Hematopoietic multipotent progenitor cell treated with erythropoietin and hydrocortisone succinate and interleukin-3 and kit ligand, for 8 days (in vitro differentiated cells): Measurements from ENCODE around the gene HOMER1.
A peak's percentile ranks its signal among the peaks of the same experiment; 100 is the strongest.

ENCODE experiments used
- DNase-seq: peaks from one replicate; pipeline ENCODE4 v3.0.0-alpha.2; 2015

Gene HOMER1

GRCh38 chr5:79488058-79488457 is 25.9 kb downstream of the HOMER1 start:
- no peak for DNase-seq

- no peak for DNase-seq
Measured at GRCh38 chr5:79487251-79487650, 26.7 kb downstream of the HOMER1 start.

- DNase-seq: no peak
Measured at GRCh38 chr5:79486116-79486515, 27.8 kb downstream of the HOMER1 start.

GRCh38 chr5:79484731-79485130 is 29.2 kb downstream of the HOMER1 start:
- no peak for DNase-seq

- no peak for DNase-seq
Measured at GRCh38 chr5:79481574-79481973, 32.4 kb downstream of the HOMER1 start.

- no peak for DNase-seq
Measured at GRCh38 chr5:79480991-79481390, 32.9 kb downstream of the HOMER1 start.

- no peak for DNase-seq
Measured at GRCh38 chr5:79475152-79475466, 38.8 kb downstream of the HOMER1 start.

- DNase-seq: no peak
Measured at GRCh38 chr5:79474367-79475151, 39.4 kb downstream of the HOMER1 start.

- no peak for DNase-seq
Measured at GRCh38 chr5:79471556-79471955, 42.4 kb downstream of the HOMER1 start.

GRCh38 chr5:79464695-79465332 is 49.1 kb downstream of the HOMER1 start:
- DNase-seq: peak; percentile 27

GRCh38 chr5:79464278-79464677 is 49.7 kb downstream of the HOMER1 start:
- no peak for DNase-seq

- DNase-seq: no peak
Measured at GRCh38 chr5:79459626-79460025, 54.3 kb downstream of the HOMER1 start.

- no peak for DNase-seq
Measured at GRCh38 chr5:79456890-79457583, 56.9 kb downstream of the HOMER1 start.

- no peak for DNase-seq
Measured at GRCh38 chr5:79456400-79456799, 57.5 kb downstream of the HOMER1 start.

GRCh38 chr5:79454043-79454442 is 59.9 kb downstream of the HOMER1 start:
- no peak for DNase-seq

GRCh38 chr5:79448336-79448735 is 65.6 kb downstream of the HOMER1 start:
- no peak for DNase-seq

- DNase-seq: no peak
Measured at GRCh38 chr5:79436821-79437220, 77.1 kb downstream of the HOMER1 start.

GRCh38 chr5:79436224-79436623 is 77.7 kb downstream of the HOMER1 start:
- no peak for DNase-seq

- DNase-seq: no peak
Measured at GRCh38 chr5:79430196-79430595, 83.7 kb downstream of the HOMER1 start.

GRCh38 chr5:79423296-79423695 is 90.6 kb downstream of the HOMER1 start:
- DNase-seq: no peak

- no peak for DNase-seq
Measured at GRCh38 chr5:79420248-79420647, 93.7 kb downstream of the HOMER1 start.

GRCh38 chr5:79418276-79418675 is 95.7 kb downstream of the HOMER1 start:
- DNase-seq: no peak

- DNase-seq: no peak
Measured at GRCh38 chr5:79417495-79417894, 96.4 kb downstream of the HOMER1 start.

- no peak for DNase-seq
Measured at GRCh38 chr5:79416499-79416898, 97.4 kb downstream of the HOMER1 start.
